GM12875 (cell line): Measurements from ENCODE around the gene KIAA1671.
"Not testable (repeated sequence)": the region's sequence is repeated elsewhere in the genome, so short reads cannot be mapped to it uniquely, and the experiment has no call there.

Experiments
- H3K4me3 ChIP-seq: one replicate; pipeline ENCODE4 v1.5.1; 2011; ENCODE audit warnings: low read depth, low read length, control low read depth
- TF ChIP-seq, protein P1 (sequence below): IDR thresholded peaks from 2 replicates; pipeline ENCODE4 v1.5.1; 2011; ENCODE audit warnings: low read depth, mild to moderate bottlenecking, control low read depth, inconsistent platforms, low read length, moderate library complexity, borderline replicate concordance; ENCODE audit not compliant: insufficient read depth

KIAA1671 gene

DNA sequence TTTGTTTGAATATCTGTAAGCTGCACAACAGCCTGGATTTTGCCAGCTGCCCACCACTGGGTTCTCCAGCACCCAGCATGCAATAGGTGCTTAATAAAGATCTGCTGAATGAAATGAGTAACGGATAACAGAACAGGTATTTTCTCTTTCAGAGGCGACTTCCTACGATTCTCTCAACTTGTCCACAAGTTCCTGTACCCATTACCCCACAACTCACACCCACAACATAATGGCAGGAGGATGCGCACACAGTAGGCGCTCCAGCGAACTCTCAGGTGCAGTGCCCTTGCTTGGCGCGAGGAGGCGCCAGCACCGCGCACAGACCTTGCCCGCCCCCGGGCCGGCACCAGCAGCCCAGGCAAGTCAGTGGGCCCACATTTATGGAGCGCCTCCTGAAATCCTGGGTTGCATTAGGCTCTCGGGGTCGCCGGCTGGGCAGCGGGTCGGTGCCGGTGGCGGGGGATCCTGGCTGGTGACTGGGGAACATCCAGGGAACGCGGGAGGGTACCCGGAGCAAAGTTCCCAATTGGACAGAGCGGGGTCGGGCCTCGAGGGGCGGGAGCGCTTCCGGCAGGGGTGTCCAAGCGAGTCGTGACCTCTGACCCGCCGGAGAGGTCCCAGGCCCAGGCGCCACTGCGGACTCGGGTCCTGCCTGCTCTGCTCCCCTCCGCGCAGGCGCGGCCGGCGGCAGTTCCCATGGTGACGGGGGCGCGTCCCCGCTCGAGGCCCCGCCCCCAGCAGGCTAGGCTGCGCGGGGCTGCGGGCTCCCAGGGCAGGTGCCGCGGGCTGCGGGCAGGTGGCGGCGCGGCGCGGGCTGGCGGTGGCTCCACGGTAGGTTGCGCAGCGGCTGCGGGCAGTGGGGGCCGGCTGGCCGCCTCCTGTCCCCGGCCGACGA is at the start of gene KIAA1671:
KIAA1671 (plus strand) TSS at position 775 of the 895 bp plus-strand sequence. CDS start 75,284 bp downstream, outside the sequence.
- peak within 1 kb of the TSS; percentile 47 for H3K4me3 ChIP-seq
- TF ChIP-seq, protein P1, sequence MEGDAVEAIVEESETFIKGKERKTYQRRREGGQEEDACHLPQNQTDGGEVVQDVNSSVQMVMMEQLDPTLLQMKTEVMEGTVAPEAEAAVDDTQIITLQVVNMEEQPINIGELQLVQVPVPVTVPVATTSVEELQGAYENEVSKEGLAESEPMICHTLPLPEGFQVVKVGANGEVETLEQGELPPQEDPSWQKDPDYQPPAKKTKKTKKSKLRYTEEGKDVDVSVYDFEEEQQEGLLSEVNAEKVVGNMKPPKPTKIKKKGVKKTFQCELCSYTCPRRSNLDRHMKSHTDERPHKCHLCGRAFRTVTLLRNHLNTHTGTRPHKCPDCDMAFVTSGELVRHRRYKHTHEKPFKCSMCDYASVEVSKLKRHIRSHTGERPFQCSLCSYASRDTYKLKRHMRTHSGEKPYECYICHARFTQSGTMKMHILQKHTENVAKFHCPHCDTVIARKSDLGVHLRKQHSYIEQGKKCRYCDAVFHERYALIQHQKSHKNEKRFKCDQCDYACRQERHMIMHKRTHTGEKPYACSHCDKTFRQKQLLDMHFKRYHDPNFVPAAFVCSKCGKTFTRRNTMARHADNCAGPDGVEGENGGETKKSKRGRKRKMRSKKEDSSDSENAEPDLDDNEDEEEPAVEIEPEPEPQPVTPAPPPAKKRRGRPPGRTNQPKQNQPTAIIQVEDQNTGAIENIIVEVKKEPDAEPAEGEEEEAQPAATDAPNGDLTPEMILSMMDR = peak; percentile 93

DNA sequence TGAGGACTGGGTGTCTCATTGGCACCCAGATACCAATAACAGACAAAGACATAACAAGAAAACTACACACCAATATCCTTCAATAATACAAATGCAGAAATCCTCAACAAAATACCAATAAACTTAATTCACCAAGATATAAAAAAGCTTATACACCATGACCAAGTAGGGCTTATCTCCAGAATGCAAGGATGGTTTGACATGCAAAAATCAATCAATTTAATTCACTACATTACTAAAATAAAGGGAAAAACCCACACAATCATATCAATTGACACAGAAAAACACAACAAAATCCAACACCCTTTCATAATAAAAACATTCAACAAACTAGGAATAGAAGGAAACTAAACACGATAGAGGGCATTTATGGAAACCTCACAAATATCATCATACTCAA is 46.6 kb upstream of the KIAA1671 start:
- no peak overlapping the region for H3K4me3 ChIP-seq
- TF ChIP-seq, protein P1 = no peak

DNA sequence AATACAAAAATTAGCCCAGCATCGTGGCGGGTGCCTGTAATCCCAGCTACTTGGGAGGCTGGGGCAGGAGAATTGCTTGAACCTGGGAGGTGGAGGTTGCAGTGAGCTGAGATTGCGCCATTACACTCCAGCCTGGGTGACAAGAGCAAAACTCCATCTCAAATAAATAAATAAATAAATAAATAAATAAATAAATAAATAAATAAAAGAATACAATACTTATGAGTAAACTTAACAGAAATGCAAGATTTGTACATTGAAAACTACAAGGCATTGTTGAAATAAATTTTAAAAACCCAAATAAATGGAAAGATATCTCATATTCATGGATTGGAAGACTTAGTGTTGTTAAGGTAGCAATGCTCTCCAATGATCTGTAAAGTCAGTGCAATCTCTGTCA is 45.4 kb upstream of the KIAA1671 start:
- not testable (repeated sequence) for H3K4me3 ChIP-seq

DNA sequence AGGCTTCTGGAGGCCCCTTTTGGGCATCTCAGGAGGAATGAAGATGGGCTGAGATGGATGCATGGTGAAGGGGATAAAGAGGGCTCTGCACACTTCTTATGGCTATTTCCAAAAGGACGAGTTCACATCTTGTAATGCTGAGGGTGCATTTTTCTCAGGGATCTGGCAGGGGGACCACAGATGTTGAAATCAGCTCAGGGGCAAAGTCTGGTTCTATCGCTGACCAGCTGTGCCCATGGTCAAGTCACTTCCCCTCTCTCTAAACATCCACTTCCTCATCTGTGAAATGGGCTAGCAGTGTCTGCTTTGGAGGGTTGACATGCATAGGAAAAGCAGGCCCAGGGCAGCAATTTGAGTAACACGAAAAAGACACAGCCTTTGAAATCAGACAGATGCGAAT is 32.5 kb upstream of the KIAA1671 start:
- TF ChIP-seq, protein P1 = no peak
- H3K4me3 ChIP-seq = no peak overlapping the region

DNA sequence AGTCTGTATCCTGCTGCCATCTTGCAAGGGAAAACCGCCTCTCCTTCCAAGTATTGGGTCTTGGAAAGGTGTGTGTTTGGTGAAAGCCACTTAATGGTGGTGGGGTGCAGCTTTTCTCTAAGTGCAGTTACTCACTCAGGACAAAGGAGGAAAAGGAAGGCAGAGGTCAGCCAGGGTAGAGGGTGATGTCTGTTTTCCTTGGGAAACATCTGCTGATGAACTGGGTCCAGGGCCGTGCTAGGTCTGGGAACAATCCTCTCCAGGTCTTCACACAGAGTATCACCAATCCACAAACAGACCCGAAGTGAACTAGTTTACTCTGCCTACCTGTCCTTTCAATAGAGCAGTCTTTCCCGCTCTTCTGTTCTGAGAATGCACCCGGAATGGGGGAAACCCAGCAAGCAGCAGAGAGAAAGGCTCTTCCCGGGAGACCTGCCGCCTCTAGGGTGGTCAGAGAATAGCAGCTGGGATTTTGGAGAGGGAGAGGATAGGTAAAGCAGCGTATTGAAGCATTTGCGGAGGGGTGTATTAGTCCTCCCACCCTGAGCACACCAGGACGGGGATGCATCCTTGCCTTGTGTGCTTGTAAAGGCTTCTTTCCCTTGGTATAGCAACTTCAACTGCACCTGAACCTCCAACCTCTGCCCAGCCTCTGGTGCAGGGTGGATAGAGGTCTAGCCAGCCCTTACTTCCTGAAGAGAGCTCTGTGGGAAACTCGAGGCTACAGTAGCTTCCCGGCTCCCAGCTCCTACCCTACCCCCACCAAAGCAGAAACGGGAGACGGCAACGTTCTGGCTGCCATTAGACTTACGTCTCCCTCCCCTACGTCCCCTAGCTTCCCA is 26.7 kb upstream of the KIAA1671 start:
- TF ChIP-seq, protein P1 = no peak
- H3K4me3 ChIP-seq = no peak overlapping the region

DNA sequence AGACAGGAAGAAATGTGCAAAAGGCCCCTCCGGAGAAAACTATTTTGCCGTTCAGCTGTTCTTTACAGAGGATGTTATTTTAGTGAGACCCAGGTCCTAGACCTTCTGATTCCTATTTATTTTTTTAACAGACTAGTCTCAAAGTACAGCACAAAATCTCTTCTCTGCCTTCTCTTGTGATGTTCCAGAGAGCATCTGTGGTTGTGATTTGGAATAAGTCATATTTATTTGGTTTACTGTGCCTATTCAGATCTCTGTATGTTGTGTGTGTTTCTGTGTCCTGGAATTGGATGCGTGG is 26.1 kb upstream of the KIAA1671 start:
- TF ChIP-seq, protein P1 = no peak
- no peak overlapping the region for H3K4me3 ChIP-seq

DNA sequence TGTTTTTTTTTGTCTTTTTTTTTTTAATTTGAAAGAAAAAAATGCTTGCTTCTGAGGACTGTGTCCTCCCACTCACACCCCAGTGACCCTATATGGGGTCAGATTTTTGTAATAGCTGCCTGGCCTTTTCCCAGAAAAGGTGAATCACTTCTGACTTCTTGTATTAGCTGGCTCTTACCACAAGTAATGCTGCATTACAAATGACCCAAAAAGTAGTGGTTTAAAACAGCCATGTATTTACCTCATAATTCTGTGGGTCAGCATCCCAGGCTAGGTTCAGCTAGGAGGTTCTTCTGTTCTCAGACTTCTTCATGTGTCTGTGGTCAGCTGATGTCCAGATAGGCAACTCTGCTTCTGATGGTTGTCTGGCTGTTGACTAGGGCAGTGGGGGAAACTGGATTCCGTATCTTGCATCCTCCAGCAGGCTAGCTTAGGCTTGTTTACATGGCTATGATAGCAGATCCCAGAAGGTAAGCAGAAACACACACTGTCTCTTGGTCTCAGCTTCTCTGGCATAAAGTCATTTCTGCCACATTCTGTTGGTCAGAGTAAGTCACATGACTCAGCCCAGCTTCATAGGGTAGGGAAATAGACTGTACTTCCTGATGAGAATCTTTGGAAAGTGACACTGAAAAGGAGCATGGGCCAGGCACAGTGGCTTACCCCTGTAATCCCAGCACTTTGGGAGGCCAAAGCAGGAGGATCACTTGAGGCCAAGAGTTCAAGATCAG is 25.5 kb upstream of the KIAA1671 start:
- no peak overlapping the region for H3K4me3 ChIP-seq
- TF ChIP-seq, protein P1 = no peak
